Smooth muscle cell (in vitro differentiated cells): ENCODE measurements around the gene GALR3. TPM values are rescaled to one million over a fixed set of nuclear protein-coding genes. Genes with fewer than 3 reads are reported as not detected.

Source experiments
- DNase-seq: peaks from one replicate; lab custom pipeline; 2025; ENCODE audit not compliant: unreplicated experiment; lab: John Stamatoyannopoulos, UW
- H2AFZ ChIP-seq: fragments of 200-600 bp; sonication (generic); 2 replicates; pipeline ENCODE4 v1.6.0; 2016; ENCODE audit warnings: antibody characterized with exemption, low read depth, mild to moderate bottlenecking
- H3F3A ChIP-seq: fragments of 200-600 bp; sonication (generic); 2 replicates; pipeline ENCODE4 v1.6.0; 2017; ENCODE audit warnings: antibody characterized with exemption, low read depth
- H3K27ac ChIP-seq: fragments of 200-600 bp; sonication (generic); 2 replicates; pipeline ENCODE4 v1.5.1; 2016; ENCODE audit warnings: low read depth, mild to moderate bottlenecking
- H3K27me3 ChIP-seq: fragments of 200-600 bp; sonication (generic); 2 replicates; pipeline ENCODE4 v1.6.1; 2016; ENCODE audit warnings: low read depth, mild to moderate bottlenecking
- H3K36me3 ChIP-seq: fragments of 200-600 bp; sonication (generic); 2 replicates; pipeline ENCODE4 v1.5.1; 2016; ENCODE audit warnings: low read depth
- H3K4me1 ChIP-seq: fragments of 200-600 bp; sonication (generic); 2 replicates; pipeline ENCODE4 v1.5.1; 2016; ENCODE audit warnings: low read depth
- H3K4me2 ChIP-seq: fragments of 200-600 bp; sonication (generic); 2 replicates; pipeline ENCODE4 v1.6.0; 2016; ENCODE audit warnings: mild to moderate bottlenecking
- H3K4me3 ChIP-seq: fragments of 200-600 bp; sonication (generic); 2 replicates; pipeline ENCODE4 v1.5.1; 2016; ENCODE audit warnings: mild to moderate bottlenecking
- H3K79me2 ChIP-seq: fragments of 200-600 bp; sonication (generic); 2 replicates; pipeline ENCODE4 v1.6.0; 2016; ENCODE audit warnings: low read depth, mild to moderate bottlenecking
- H3K9ac ChIP-seq: fragments of 200-600 bp; sonication (generic); 2 replicates; pipeline ENCODE4 v1.6.0; 2016; ENCODE audit warnings: low read depth
- H3K9me3 ChIP-seq: fragments of 200-600 bp; sonication (generic); replicated peaks from 2 replicates; pipeline ENCODE4 v1.5.1; 2016; ENCODE audit warnings: low read depth
- H4K20me1 ChIP-seq: fragments of 200-600 bp; sonication (generic); 2 replicates; pipeline ENCODE4 v1.6.0; 2016; ENCODE audit warnings: low read depth
- CTCF ChIP-seq: fragments of 200-600 bp; sonication (generic); IDR thresholded peaks from 2 replicates; pipeline ENCODE4 v1.5.1; 2017; ENCODE audit warnings: borderline replicate concordance, mild to moderate bottlenecking, antibody characterized with exemption; ENCODE audit not compliant: insufficient read depth, poor library complexity, severe bottlenecking
- WGBS: methylation state at CpG from one replicate; pipeline ENCODE4 v1.1.7; 2016; ENCODE audit warnings: low lambda C conversion rate; 5-methylcytosine and 5-hydroxymethylcytosine counted together
- polyA plus RNA-seq: library from polyadenylated mRNA; unstranded; fragments of >200 nt; fragmentation: Nextera tagmentation; extraction: Ambion mirVana; gene quantifications from 2 replicates; pipeline ENCODE4 v1.2.1, GENCODE V29; 2016
- total RNA-seq: library from RNA; depleted of rRNA; stranded (reverse); fragments of >200 nt; gene quantifications from 2 replicates; pipeline ENCODE4 v1.2.3, GENCODE V29; 2014

Gene GALR3
- total RNA-seq (not detected in 2 replicates), polyA plus RNA-seq (0.26 TPM in 1 of 2 replicates, not detected in the other)

- H3K9me3 ChIP-seq: no peaks in the 10 kb centered on the region
These were observed at the start of gene GALR3 for GRCh38 chr22:37823134-37823985. Gene GALR3, plus strand, starts transcription at chr22:37823382. Its CDS starts 25 bp downstream, at chr22:37823407.

GRCh38 chr22:37774728-37775127, 48.5 kb upstream of the GALR3 start:
- no peaks in the 10 kb centered on the region for H3K36me3 ChIP-seq
- H3K9ac ChIP-seq: no peak overlapping the region
- H3K27ac ChIP-seq: no peak overlapping the region
- no peaks in the 10 kb centered on the region for H3K79me2 ChIP-seq
- H3K4me3 ChIP-seq: no peak overlapping the region
- H4K20me1 ChIP-seq: no peaks in the 10 kb centered on the region
- no peak for DNase-seq
- 98% methylated on average over 3 of the region's 3 CpGs for WGBS
- peaks cover 5% of the 10 kb centered on the region for H3F3A ChIP-seq
- H3K27me3 ChIP-seq: no peaks in the 10 kb centered on the region
- no peak overlapping the region for H2AFZ ChIP-seq
- H3K9me3 ChIP-seq: no peaks in the 10 kb centered on the region
- H3K4me2 ChIP-seq: no peak overlapping the region
- TF ChIP-seq CTCF: no peak
- no peaks in the 10 kb centered on the region for H3K4me1 ChIP-seq

More at GRCh38 chr22:37823134-37823985, at the start of gene GALR3:
- no peaks in the 10 kb centered on the region for H3K79me2 ChIP-seq
- no peaks in the 10 kb centered on the region for H4K20me1 ChIP-seq
- TF ChIP-seq CTCF: no peak
- no peak within 1 kb of the TSS for H2AFZ ChIP-seq
- no peak within 1 kb of the TSS for H3K4me2 ChIP-seq
- H3K27me3 ChIP-seq: peaks cover 58% of the 10 kb centered on the region
- no peaks in the 10 kb centered on the region for H3F3A ChIP-seq
- H3K9ac ChIP-seq: no peak within 1 kb of the TSS
- peaks cover 7% of the 10 kb centered on the region for H3K4me1 ChIP-seq
- no peak within 1 kb of the TSS for H3K4me3 ChIP-seq
- no peak within 1 kb of the TSS for H3K27ac ChIP-seq
- WGBS: 85% methylated on average over 20 of the region's 21 CpGs
- no peak for DNase-seq
- no peaks in the 10 kb centered on the region for H3K36me3 ChIP-seq

- Histone ChIP-seq H2AFZ (no peak overlapping the region), H3K4me2 (no peak overlapping the region), H3F3A (peaks cover 5% of the 10 kb centered on the region), H3K9ac (peak overlapping the region; percentile 40), H3K4me3 (no peak overlapping the region), H3K4me1 (no peaks in the 10 kb centered on the region), H4K20me1 (no peaks in the 10 kb centered on the region), H3K79me2 (no peaks in the 10 kb centered on the region), H3K27me3 (no peaks in the 10 kb centered on the region), H3K36me3 (no peaks in the 10 kb centered on the region), H3K9me3 (no peaks in the 10 kb centered on the region), H3K27ac (peak overlapping the region; percentile 70)
- no peak for DNase-seq
- TF ChIP-seq CTCF: no peak
- 85% methylated on average over 17 of the region's 17 CpGs for WGBS
These were observed 47.2 kb upstream of the GALR3 start for GRCh38 chr22:37775785-37776638.
